Ovary (tissue), 3 donors: ENCODE results near the gene ETS1.

Source experiments
- EP300 ChIP-seq: sonication (generic); formaldehyde crosslinking; IDR thresholded peaks from one replicate; pipeline ENCODE4 v1.6.1; 2017; ENCODE audit warnings: antibody characterized with exemption
- POLR2A ChIP-seq: fragments of 450-650 bp; IDR thresholded peaks from one replicate; pipeline ENCODE4 v1.6.1; 2017; ENCODE audit warnings: antibody characterized with exemption, mild to moderate bottlenecking, moderate library complexity
- TF ChIP-seq, protein P1 (sequence below), 3 donors: fragments of 450-650 bp in 2 of 3; fragments of 200-600 bp in 1 of 3; IDR thresholded peaks; one replicate each; pipeline versions ENCODE4 v1.5.1 to v1.8.0; 2016 to 2022; ENCODE audit warnings: antibody characterized with exemption in 3 of 3, mild to moderate bottlenecking in 1 of 3
- donor health status: DM: no; HTN: no; CAD: no.

DNA sequence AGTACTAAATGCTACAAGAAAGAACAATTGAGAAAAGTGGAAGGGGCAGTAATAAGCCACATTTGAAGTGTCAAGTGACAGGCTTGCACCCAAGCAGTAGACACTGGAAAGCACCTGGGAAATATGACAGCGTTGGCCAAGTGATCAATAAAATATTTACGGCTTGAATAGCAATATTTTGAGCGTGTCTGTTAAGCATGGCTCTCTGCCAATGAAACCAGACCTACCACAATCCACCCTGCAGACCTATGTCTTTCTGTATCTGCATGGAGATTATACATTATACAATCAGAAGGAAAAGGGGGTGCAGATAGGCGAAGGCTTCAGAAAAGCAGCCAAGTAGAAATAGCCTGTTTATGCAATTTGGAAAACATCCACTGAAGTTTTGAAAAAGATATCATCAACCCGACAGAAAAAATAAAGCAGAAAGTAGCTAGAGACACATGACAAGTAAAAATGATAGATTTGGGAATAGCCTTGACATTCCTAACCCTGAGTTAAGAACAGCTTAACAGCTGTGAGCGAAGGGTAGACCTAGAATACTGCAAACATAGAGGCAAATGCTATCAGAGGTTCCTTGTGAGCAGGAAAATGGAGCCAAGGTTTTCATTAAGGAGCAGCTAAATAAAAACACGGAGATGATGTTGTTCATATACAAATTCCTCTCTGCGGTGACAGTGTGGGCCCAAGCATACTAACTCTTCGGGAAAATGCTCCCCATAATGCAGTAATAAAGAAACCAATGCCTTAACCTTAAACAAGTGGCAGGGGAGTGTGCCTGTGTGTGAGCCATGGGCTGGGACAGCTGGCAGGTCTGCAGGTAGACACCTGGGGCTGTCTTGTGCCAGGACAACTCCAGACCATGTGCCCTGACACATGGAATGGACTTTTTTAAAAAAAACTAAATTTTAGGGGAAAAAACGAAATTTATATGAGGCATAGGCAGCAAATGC, 71.3 kb downstream of the ETS1 start:
- TF ChIP-seq, protein P1, sequence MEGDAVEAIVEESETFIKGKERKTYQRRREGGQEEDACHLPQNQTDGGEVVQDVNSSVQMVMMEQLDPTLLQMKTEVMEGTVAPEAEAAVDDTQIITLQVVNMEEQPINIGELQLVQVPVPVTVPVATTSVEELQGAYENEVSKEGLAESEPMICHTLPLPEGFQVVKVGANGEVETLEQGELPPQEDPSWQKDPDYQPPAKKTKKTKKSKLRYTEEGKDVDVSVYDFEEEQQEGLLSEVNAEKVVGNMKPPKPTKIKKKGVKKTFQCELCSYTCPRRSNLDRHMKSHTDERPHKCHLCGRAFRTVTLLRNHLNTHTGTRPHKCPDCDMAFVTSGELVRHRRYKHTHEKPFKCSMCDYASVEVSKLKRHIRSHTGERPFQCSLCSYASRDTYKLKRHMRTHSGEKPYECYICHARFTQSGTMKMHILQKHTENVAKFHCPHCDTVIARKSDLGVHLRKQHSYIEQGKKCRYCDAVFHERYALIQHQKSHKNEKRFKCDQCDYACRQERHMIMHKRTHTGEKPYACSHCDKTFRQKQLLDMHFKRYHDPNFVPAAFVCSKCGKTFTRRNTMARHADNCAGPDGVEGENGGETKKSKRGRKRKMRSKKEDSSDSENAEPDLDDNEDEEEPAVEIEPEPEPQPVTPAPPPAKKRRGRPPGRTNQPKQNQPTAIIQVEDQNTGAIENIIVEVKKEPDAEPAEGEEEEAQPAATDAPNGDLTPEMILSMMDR (IDR thresholded peaks at IDR 0.05), result no peak
- no peak for TF ChIP-seq EP300
- TF ChIP-seq POLR2A, result no peak
